Measurements from ENCODE around the gene CMYA5. TPM values are rescaled to one million over a fixed set of nuclear protein-coding genes. Genes with fewer than 3 reads are reported as not detected.

CMYA5 gene
- total and polyA plus RNA-seq, 9 of the 15 experiments (the other 6 are each of a cell fraction or from before 2014, with no cell fraction given) = 0.18 to 1.1 (median 0.32) TPM

GRCh38 chr5:79800979-79801827 is 111.6 kb downstream of the CMYA5 start (continued):
- TF ChIP-seq, protein P1, sequence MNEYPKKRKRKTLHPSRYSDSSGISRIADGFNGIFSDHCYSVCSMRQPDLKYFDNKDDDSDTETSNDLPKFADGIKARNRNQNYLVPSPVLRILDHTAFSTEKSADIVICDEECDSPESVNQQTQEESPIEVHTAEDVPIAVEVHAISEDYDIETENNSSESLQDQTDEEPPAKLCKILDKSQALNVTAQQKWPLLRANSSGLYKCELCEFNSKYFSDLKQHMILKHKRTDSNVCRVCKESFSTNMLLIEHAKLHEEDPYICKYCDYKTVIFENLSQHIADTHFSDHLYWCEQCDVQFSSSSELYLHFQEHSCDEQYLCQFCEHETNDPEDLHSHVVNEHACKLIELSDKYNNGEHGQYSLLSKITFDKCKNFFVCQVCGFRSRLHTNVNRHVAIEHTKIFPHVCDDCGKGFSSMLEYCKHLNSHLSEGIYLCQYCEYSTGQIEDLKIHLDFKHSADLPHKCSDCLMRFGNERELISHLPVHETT (CRISPR knock-in tag; conservative IDR thresholded peaks at IDR 0.05 in 1 of 2, IDR thresholded peaks at IDR 0.05 in 1 of 2) = peak in 1 of 2 experiments; percentile 54; a peak in 2 of 4 replicates
- no peak for TF ChIP-seq ZNF217 (CRISPR knock-in tag; IDR thresholded peaks at IDR 0.05)
- TF ChIP-seq NCOA1 (IDR thresholded peaks at IDR 0.05; ENCODE audit: low read depth) = no peak
- TF ChIP-seq, protein P2, sequence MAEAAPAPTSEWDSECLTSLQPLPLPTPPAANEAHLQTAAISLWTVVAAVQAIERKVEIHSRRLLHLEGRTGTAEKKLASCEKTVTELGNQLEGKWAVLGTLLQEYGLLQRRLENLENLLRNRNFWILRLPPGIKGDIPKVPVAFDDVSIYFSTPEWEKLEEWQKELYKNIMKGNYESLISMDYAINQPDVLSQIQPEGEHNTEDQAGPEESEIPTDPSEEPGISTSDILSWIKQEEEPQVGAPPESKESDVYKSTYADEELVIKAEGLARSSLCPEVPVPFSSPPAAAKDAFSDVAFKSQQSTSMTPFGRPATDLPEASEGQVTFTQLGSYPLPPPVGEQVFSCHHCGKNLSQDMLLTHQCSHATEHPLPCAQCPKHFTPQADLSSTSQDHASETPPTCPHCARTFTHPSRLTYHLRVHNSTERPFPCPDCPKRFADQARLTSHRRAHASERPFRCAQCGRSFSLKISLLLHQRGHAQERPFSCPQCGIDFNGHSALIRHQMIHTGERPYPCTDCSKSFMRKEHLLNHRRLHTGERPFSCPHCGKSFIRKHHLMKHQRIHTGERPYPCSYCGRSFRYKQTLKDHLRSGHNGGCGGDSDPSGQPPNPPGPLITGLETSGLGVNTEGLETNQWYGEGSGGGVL (CRISPR knock-in tag; IDR thresholded peaks at IDR 0.05) = no peak
- TF ChIP-seq, protein P3, sequence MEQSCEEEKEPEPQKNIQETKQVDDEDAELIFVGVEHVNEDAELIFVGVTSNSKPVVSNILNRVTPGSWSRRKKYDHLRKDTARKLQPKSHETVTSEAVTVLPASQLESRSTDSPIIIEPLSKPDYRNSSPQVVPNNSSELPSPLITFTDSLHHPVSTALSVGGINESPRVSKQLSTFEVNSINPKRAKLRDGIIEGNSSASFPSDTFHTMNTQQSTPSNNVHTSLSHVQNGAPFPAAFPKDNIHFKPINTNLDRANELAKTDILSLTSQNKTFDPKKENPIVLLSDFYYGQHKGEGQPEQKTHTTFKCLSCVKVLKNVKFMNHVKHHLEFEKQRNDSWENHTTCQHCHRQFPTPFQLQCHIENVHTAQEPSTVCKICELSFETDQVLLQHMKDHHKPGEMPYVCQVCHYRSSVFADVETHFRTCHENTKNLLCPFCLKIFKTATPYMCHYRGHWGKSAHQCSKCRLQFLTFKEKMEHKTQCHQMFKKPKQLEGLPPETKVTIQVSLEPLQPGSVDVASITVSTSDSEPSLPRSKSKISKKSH (CRISPR knock-in tag; IDR thresholded peaks at IDR 0.05) = no peak
- no peak for TF ChIP-seq KDM1A (IDR thresholded peaks at IDR 0.05)
- no peak for TF ChIP-seq ZNF121 (CRISPR knock-in tag; conservative IDR thresholded peaks at IDR 0.05)
- TF ChIP-seq KAT8 (IDR thresholded peaks at IDR 0.05; ENCODE audit: low read depth) = 0 out of 2 replicates have a peak, but pooled peaks have one; percentile 25
- no peak for TF ChIP-seq DIDO1 (tag; IDR thresholded peaks at IDR 0.05; ENCODE audit: low read depth)
- TF ChIP-seq NFYB (IDR thresholded peaks at IDR 0.05; ENCODE audit: extremely low read depth, insufficient read length) = no peak
- no peak for TF ChIP-seq CEBPB (tag; IDR thresholded peaks at IDR 0.05)
- TF ChIP-seq, protein P4, sequence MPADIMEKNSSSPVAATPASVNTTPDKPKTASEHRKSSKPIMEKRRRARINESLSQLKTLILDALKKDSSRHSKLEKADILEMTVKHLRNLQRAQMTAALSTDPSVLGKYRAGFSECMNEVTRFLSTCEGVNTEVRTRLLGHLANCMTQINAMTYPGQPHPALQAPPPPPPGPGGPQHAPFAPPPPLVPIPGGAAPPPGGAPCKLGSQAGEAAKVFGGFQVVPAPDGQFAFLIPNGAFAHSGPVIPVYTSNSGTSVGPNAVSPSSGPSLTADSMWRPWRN (IDR thresholded peaks at IDR 0.05; ENCODE audit: low read depth) = no peak
- TF ChIP-seq MLX (CRISPR knock-in tag; conservative IDR thresholded peaks at IDR 0.05) = no peak
- TF ChIP-seq, protein P5, sequence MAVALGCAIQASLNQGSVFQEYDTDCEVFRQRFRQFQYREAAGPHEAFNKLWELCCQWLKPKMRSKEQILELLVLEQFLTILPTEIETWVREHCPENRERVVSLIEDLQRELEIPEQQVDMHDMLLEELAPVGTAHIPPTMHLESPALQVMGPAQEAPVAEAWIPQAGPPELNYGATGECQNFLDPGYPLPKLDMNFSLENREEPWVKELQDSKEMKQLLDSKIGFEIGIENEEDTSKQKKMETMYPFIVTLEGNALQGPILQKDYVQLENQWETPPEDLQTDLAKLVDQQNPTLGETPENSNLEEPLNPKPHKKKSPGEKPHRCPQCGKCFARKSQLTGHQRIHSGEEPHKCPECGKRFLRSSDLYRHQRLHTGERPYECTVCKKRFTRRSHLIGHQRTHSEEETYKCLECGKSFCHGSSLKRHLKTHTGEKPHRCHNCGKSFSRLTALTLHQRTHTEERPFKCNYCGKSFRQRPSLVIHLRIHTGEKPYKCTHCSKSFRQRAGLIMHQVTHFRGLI (CRISPR knock-in tag; IDR thresholded peaks at IDR 0.05) = no peak
- TF ChIP-seq, protein P6, sequence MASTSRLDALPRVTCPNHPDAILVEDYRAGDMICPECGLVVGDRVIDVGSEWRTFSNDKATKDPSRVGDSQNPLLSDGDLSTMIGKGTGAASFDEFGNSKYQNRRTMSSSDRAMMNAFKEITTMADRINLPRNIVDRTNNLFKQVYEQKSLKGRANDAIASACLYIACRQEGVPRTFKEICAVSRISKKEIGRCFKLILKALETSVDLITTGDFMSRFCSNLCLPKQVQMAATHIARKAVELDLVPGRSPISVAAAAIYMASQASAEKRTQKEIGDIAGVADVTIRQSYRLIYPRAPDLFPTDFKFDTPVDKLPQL (IDR thresholded peaks at IDR 0.05; ENCODE audit: extremely low read depth, insufficient read length) = no peak
- no peak for TF ChIP-seq ELK1 (CRISPR knock-in tag; IDR thresholded peaks at IDR 0.05)

Data from K562 (cell line).